Measurements from ENCODE around the gene CD109.
A peak's percentile ranks its signal among the peaks of the same experiment; 100 is the strongest.

- TF ChIP-seq CTCF (IDR thresholded peaks at IDR 0.05 in 2 of 3, conservative IDR thresholded peaks at IDR 0.05 in 1 of 3; ENCODE audit: control insufficient read depth in 2 of 3, extremely low read depth in 1 of 3, insufficient read depth in 1 of 3, low read depth in 3 of 3, low read length in 3 of 3), result peak; percentile 86 to 95 (median 92)
- TF ChIP-seq STAT3 (IDR thresholded peaks at IDR 0.05; ENCODE audit: low read depth, low read length), result no peak
- TF ChIP-seq POLR2A (IDR thresholded peaks at IDR 0.05; ENCODE audit: low read depth, low read length), result no peak
- TF ChIP-seq SMAD1 (IDR thresholded peaks at IDR 0.05; ENCODE audit: low read depth, partially characterized antibody), result no peak
- TF ChIP-seq FOS (IDR thresholded peaks at IDR 0.05; ENCODE audit: borderline replicate concordance, extremely low read depth, insufficient read length), result no peak
- TF ChIP-seq EZH2 (IDR thresholded peaks at IDR 0.05; ENCODE audit: borderline replicate concordance, control insufficient read depth, low read depth, low read length), result no peak
- peak; percentile 92 for TF ChIP-seq YY1 (IDR thresholded peaks at IDR 0.05; ENCODE audit: low read depth, low read length)
- no peak for TF ChIP-seq RBBP5 (conservative IDR thresholded peaks at IDR 0.05)
- TF ChIP-seq POLR2AphosphoS5 (IDR thresholded peaks at IDR 0.05; ENCODE audit: low read length), result no peak
Observed at GRCh38 chr6:73732845-73733675, 37.1 kb downstream of the CD109 start.
